Measurements from ENCODE around the gene LZTS2. TPM values are rescaled to one million over a fixed set of nuclear protein-coding genes. Genes with fewer than 3 reads are reported as not detected.
A peak's percentile ranks its signal among the peaks of the same experiment; 100 is the strongest.

The LZTS2 gene
- total RNA-seq, 1 experiment from 2014 or later, result 58.3 TPM

DNA sequence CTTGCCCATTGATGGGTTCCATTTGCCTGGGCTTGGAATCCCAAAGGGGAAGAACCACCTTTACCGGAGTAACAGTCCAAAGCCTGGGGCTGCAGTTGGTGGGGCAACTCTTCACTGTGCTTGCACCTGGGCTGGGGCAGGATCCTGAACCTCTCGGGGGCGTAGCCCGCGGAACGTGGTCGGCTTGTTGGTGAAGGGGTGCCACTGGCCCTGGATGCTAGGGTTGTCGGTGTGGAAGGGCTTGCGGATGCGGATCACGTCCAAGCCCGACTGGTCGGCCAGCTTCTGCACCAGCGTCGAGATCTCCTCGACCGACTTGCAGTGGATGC, 13.0 kb upstream of the LZTS2 start:
- Histone ChIP-seq H3K4me3 (ENCODE audit: low read length) (peak overlapping the region; percentile 99), H3K27ac (ENCODE audit: low read length) (no peak overlapping the region), H3K9me3 (ENCODE audit: low read length) (no peaks in the 10 kb centered on the region), H3K27me3 (ENCODE audit: low read length) (no peaks in the 10 kb centered on the region), H3K9ac (ENCODE audit: low read length) (peak overlapping the region; percentile 97), H3K36me3 (ENCODE audit: low read depth, low read length) (peaks cover 16% of the 10 kb centered on the region; the same call in 1 of the 2 replicates), H4K20me1 (ENCODE audit: low read length) (peaks cover 14% of the 10 kb centered on the region), H3K79me2 (ENCODE audit: low read length) (peaks cover 58% of the 10 kb centered on the region), H3F3A (ENCODE audit: low read length, unreplicated experiment) (no peaks in the 10 kb centered on the region), H3K4me1 (ENCODE audit: insufficient read depth, low read length) (peaks cover 30% of the 10 kb centered on the region), H3K4me2 (ENCODE audit: low read length) (peak overlapping the region; percentile 98), H3K9me2 (replicated peaks; ENCODE audit: low read length) (no peaks in the 10 kb centered on the region), H2AFZ (ENCODE audit: low read length) (peak overlapping the region; percentile 99)
- no peak for DNase-seq
- no peak for ATAC-seq
- POLR2A ChIA-PET (ENCODE audit: unreplicated experiment), result no interaction called here
- TF ChIP-seq EZH2 (IDR thresholded peaks at IDR 0.05; ENCODE audit: low read length, unreplicated experiment) (no peak), EZH2phosphoT487 (IDR thresholded peaks at IDR 0.05; ENCODE audit: borderline replicate concordance, low read length) (no peak)
- TF ChIP-seq, protein P1, sequence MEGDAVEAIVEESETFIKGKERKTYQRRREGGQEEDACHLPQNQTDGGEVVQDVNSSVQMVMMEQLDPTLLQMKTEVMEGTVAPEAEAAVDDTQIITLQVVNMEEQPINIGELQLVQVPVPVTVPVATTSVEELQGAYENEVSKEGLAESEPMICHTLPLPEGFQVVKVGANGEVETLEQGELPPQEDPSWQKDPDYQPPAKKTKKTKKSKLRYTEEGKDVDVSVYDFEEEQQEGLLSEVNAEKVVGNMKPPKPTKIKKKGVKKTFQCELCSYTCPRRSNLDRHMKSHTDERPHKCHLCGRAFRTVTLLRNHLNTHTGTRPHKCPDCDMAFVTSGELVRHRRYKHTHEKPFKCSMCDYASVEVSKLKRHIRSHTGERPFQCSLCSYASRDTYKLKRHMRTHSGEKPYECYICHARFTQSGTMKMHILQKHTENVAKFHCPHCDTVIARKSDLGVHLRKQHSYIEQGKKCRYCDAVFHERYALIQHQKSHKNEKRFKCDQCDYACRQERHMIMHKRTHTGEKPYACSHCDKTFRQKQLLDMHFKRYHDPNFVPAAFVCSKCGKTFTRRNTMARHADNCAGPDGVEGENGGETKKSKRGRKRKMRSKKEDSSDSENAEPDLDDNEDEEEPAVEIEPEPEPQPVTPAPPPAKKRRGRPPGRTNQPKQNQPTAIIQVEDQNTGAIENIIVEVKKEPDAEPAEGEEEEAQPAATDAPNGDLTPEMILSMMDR (conservative IDR thresholded peaks at IDR 0.05; ENCODE audit: low read depth, low read length), result no peak
- TSS peak; percentile 78 for BruUV-seq (replicated peaks)
- CTCF ChIA-PET, result no interaction called here
- intact Hi-C loops (cut with micrococcal nuclease), result no loop called here

DNA sequence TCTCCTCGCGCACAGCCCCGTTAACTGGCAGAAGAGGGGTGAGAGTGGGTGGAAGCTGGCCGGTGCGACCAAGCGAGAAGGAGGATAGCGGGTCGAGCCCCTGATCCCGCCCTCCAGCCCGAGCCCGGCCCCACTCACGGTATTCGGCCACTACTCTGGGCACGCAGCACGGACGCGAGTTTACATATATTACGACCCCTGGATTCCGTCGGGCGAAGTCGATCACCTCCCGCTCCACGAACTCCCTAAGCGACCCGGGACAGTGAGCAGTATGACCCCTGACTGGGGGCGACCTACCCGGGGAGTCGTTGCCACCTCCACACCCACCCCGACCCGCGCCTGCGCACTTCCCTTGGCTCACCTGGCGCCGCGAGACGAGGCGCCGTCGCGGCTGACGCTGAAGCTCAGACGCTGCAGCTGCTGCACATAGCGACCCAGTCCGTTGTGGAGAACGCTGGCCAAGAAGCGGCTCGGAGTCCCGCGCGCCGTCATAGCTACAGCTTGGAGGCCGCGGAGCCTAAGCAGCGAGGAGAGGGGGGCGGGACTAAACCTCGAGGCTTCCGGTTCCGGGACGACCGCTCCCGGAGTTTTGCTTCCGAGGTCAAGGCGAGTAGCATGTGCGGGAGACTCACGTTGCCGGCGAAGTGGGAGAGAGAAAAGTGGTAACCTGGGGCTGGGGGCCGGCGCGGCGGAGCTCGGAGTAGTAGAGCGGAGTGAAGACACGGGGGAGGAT, 12.5 kb upstream of the LZTS2 start, which contains the start of the genes MRPL43 and TWNK:
TSS of gene MRPL43 (minus strand) at position 546 of the 733 bp plus-strand sequence. CDS start at position 492, 54 bp downstream.
TSS of gene TWNK (plus strand) at position 592 of the 733 bp plus-strand sequence. CDS start 668 bp downstream, outside the sequence.
- Histone ChIP-seq H3K27me3 (ENCODE audit: low read length) (no peaks in the 10 kb centered on the region), H3F3A (ENCODE audit: low read length, unreplicated experiment) (no peaks in the 10 kb centered on the region), H3K9me2 (replicated peaks; ENCODE audit: low read length) (no peaks in the 10 kb centered on the region), H3K4me2 (ENCODE audit: low read length) (peak within 1 kb of the TSS; percentile 98), H3K27ac (ENCODE audit: low read length) (peak within 1 kb of the TSS; percentile 74), H4K20me1 (ENCODE audit: low read length) (peaks cover 14% of the 10 kb centered on the region), H3K9me3 (ENCODE audit: low read length) (no peaks in the 10 kb centered on the region), H3K4me3 (ENCODE audit: low read length) (peak within 1 kb of the TSS; percentile 99), H3K4me1 (ENCODE audit: insufficient read depth, low read length) (peaks cover 30% of the 10 kb centered on the region), H3K9ac (ENCODE audit: low read length) (peak within 1 kb of the TSS; percentile 97), H3K79me2 (ENCODE audit: low read length) (peaks cover 58% of the 10 kb centered on the region), H2AFZ (ENCODE audit: low read length) (peak within 1 kb of the TSS; percentile 99), H3K36me3 (ENCODE audit: low read depth, low read length) (peaks cover 16% of the 10 kb centered on the region; the same call in 1 of the 2 replicates)
- ChIA-PET CTCF (no interaction called here), POLR2A (ENCODE audit: unreplicated experiment) (no interaction called here)
- TF ChIP-seq, protein P1 (conservative IDR thresholded peaks at IDR 0.05; ENCODE audit: low read depth, low read length), result no peak
- no peak for TF ChIP-seq EZH2 (IDR thresholded peaks at IDR 0.05; ENCODE audit: low read length, unreplicated experiment)
- no peak for TF ChIP-seq EZH2phosphoT487 (IDR thresholded peaks at IDR 0.05; ENCODE audit: borderline replicate concordance, low read length)
- BruUV-seq (replicated peaks), result no TSS peak
- peak; percentile 72 for DNase-seq
- intact Hi-C loops (cut with micrococcal nuclease), result no loop called here
- peak; percentile 85 for ATAC-seq

DNA sequence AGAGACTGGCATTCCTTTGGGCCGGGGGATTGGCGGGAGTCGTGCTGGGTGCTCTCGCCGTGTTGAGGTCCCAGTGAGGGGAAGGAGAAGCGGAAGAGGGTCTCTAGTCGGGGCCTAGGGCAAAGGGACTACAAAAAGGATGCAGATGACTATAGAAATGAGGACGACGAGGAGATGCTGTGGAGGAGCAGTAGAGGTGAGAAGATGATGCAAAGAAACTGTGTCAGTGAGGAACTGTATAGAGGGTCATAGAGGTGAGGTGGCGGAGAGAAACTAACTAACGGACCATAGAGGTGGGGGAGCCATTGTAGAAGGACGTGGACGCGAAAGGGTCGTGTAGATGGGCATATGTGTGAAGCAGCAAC, 11.9 kb upstream of the LZTS2 start:
- ATAC-seq, result no peak
- CTCF ChIA-PET, result no interaction called here
- BruUV-seq (replicated peaks), result TSS peak; percentile 64

More for the DNA sequence above, 11.9 kb upstream of the LZTS2 start:
- peaks cover 14% of the 10 kb centered on the region for H4K20me1 ChIP-seq (ENCODE audit: low read length)
- peak overlapping the region; percentile 99 for H2AFZ ChIP-seq (ENCODE audit: low read length)
- peaks cover 30% of the 10 kb centered on the region for H3K4me1 ChIP-seq (ENCODE audit: insufficient read depth, low read length)
- POLR2A ChIA-PET (ENCODE audit: unreplicated experiment), result no interaction called here
- TF ChIP-seq EZH2phosphoT487 (IDR thresholded peaks at IDR 0.05; ENCODE audit: borderline replicate concordance, low read length), result no peak
- TF ChIP-seq, protein P1 (conservative IDR thresholded peaks at IDR 0.05; ENCODE audit: low read depth, low read length), result no peak
- TF ChIP-seq EZH2 (IDR thresholded peaks at IDR 0.05; ENCODE audit: low read length, unreplicated experiment), result no peak
- peak overlapping the region; percentile 99 for H3K4me3 ChIP-seq (ENCODE audit: low read length)
- H3K9me2 ChIP-seq (replicated peaks; ENCODE audit: low read length), result no peaks in the 10 kb centered on the region
- H3K9ac ChIP-seq (ENCODE audit: low read length), result peak overlapping the region; percentile 97
- peaks cover 16% of the 10 kb centered on the region; the same call in 1 of the 2 replicates for H3K36me3 ChIP-seq (ENCODE audit: low read depth, low read length)
- peak overlapping the region; percentile 74; the same call in 1 of the 2 replicates for H3K27ac ChIP-seq (ENCODE audit: low read length)
- H3K4me2 ChIP-seq (ENCODE audit: low read length), result peak overlapping the region; percentile 98
- H3K9me3 ChIP-seq (ENCODE audit: low read length), result no peaks in the 10 kb centered on the region
- DNase-seq, result no peak
- H3F3A ChIP-seq (ENCODE audit: low read length, unreplicated experiment), result no peaks in the 10 kb centered on the region
- peaks cover 58% of the 10 kb centered on the region for H3K79me2 ChIP-seq (ENCODE audit: low read length)
- H3K27me3 ChIP-seq (ENCODE audit: low read length), result no peaks in the 10 kb centered on the region
- intact Hi-C loops (cut with micrococcal nuclease), result no loop called here

All from PC-3 (cell line).